HCT116 (cell line): ENCODE results near the gene SLC9A9. TPM values are rescaled to one million over a fixed set of nuclear protein-coding genes. Genes with fewer than 3 reads are reported as not detected.

Experiments
- ATAC-seq: fragments of 200-7000 bp; cut with Tn5 transposase; 2 replicates; pipeline ENCODE4 v1.9.1; 2020; ENCODE audit warnings: mild to moderate bottlenecking, moderate library complexity
- BruUV-seq: library from RNA; stranded (reverse); fragments of 400-500 nt; replicated peaks from 2 replicates; lab custom pipeline; 2021; lab: Mats Ljungman, UMichigan
- CTCF ChIA-PET: fragments of 300-600 bp; sonication (Branson Sonifier 250); formaldehyde crosslinking; loops from one replicate; lab custom pipeline; 2021; ENCODE audit warnings: antibody characterized with exemption; lab: Charles Lee
- POLR2A ChIA-PET: fragments of 300-600, 350-600 bp; sonication (Branson Sonifier 250); formaldehyde crosslinking; loops from one replicate; lab custom pipeline; 2021; ENCODE audit warnings: antibody characterized with exemption; lab: Charles Lee
- RAD21 ChIA-PET, 2 experiments: fragments of 300-600 bp; sonication (Branson Sonifier 250); formaldehyde crosslinking; loops; one replicate each; lab custom pipeline; 2023; ENCODE audit warnings: low total read pairs in 2 of 2; ENCODE audit not compliant: uncharacterized antibody in 2 of 2, unreplicated experiment in 2 of 2, low non-redundant PET in 1 of 2; lab: Charles Lee
- DNase-seq: peaks from one replicate; pipeline ENCODE4 v3.0.0-alpha.2; 2010; ENCODE audit warnings: low read depth, low spot score
- H2AFZ ChIP-seq: fragments of 200-600 bp; shearing (Covaris generic), sonication (generic); 2 replicates; pipeline ENCODE4 v1.6.1; 2017; ENCODE audit warnings: low read depth, mixed run types, mixed read lengths, antibody characterized with exemption, low read length; ENCODE audit not compliant: poor library complexity, severe bottlenecking
- H3K27ac ChIP-seq: 2 replicates; pipeline ENCODE4 v1.5.1; 2012; ENCODE audit warnings: low read depth, low read length
- H3K27me3 ChIP-seq: fragments of 200-600 bp; sonication (generic); 2 replicates; pipeline ENCODE4 v1.6.1; 2016; ENCODE audit warnings: mixed run types, low read length, mixed read lengths; ENCODE audit not compliant: insufficient read depth
- H3K36me3 ChIP-seq, 2 experiments: fragments of 200-500 bp in 1 of 2; fragments of 200-600 bp in 1 of 2; sonication (Bioruptor generic) in 1 of 2; sonication (generic) in 1 of 2; 2 replicates each; pipeline versions ENCODE4 v1.5.1 to v1.6.1; 2014 to 2016; ENCODE audit warnings: low read length in 2 of 2, inconsistent platforms in 1 of 2, mixed read lengths in 1 of 2, mixed run types in 1 of 2; ENCODE audit not compliant: insufficient read depth in 2 of 2, control insufficient read depth in 1 of 2
- H3K4me1 ChIP-seq, 2 experiments: fragments of 200-600 bp in 1 of 2; sonication (generic) in 1 of 2; 2 replicates each; pipeline versions ENCODE4 v1.5.1 to v1.6.1; 2012 to 2017; ENCODE audit warnings: low read length in 2 of 2, inconsistent platforms in 1 of 2, mild to moderate bottlenecking in 1 of 2, mixed read lengths in 1 of 2, mixed run types in 1 of 2, moderate library complexity in 1 of 2; ENCODE audit not compliant: insufficient read depth in 2 of 2, control insufficient read depth in 1 of 2
- H3K4me2 ChIP-seq: fragments of 200-600 bp; sonication (generic); 2 replicates; pipeline ENCODE4 v1.6.1; 2017; ENCODE audit warnings: mixed run types, low read length, mixed read lengths
- H3K4me3 ChIP-seq, 2 experiments: fragments of 200-600 bp in 1 of 2; sonication (generic) in 1 of 2; replicated peaks in 1 of 2; 2 replicates each; pipeline ENCODE4 v1.5.1; 2011 to 2016; ENCODE audit warnings: low read length in 2 of 2, control low read depth in 1 of 2, low read depth in 1 of 2, mild to moderate bottlenecking in 1 of 2, mixed read lengths in 1 of 2, mixed run types in 1 of 2
- H3K79me2 ChIP-seq: fragments of 200-600 bp; sonication (generic); 2 replicates; pipeline ENCODE4 v1.6.1; 2017; ENCODE audit warnings: mild to moderate bottlenecking, mixed run types, low read length, moderate library complexity, mixed read lengths; ENCODE audit not compliant: insufficient read depth
- H3K9ac ChIP-seq: fragments of 200-600 bp; sonication (generic); 2 replicates; pipeline ENCODE4 v1.6.1; 2016; ENCODE audit warnings: low read length, mixed read lengths
- H3K9me2 ChIP-seq: fragments of 200-600 bp; sonication (generic), shearing (Covaris generic); 2 replicates; pipeline ENCODE4 v1.6.1; 2017; ENCODE audit warnings: mixed run types, mild to moderate bottlenecking, moderate library complexity; ENCODE audit not compliant: insufficient read depth
- H3K9me3 ChIP-seq, 2 experiments: fragments of 200-500 bp in 1 of 2; fragments of 200-600 bp in 1 of 2; sonication (Bioruptor generic) in 1 of 2; sonication (generic) in 1 of 2; 2 replicates each; pipeline ENCODE4 v1.6.1; 2014 to 2017; ENCODE audit warnings: low read length in 2 of 2, mixed read lengths in 2 of 2, inconsistent platforms in 1 of 2, low read depth in 1 of 2, mild to moderate bottlenecking in 1 of 2, mixed run types in 1 of 2, moderate library complexity in 1 of 2; ENCODE audit not compliant: control insufficient read depth in 1 of 2, insufficient read depth in 1 of 2
- H4K20me1 ChIP-seq: fragments of 200-600 bp; sonication (generic), shearing (Covaris generic); 2 replicates; pipeline ENCODE4 v1.6.1; 2017; ENCODE audit warnings: mixed run types, mild to moderate bottlenecking, moderate library complexity; ENCODE audit not compliant: insufficient read depth
- ATF3 ChIP-seq: IDR thresholded peaks from 2 replicates; pipeline ENCODE4 v1.6.1; 2012
- CEBPB ChIP-seq: IDR thresholded peaks from 2 replicates; pipeline ENCODE4 v1.6.1; 2012; ENCODE audit warnings: low read depth
- CTCF ChIP-seq, 3 experiments: fragments of 200-600 bp in 1 of 3; sonication (generic) in 1 of 3; IDR thresholded peaks in 2 of 3; conservative IDR thresholded peaks in 1 of 3; 2 replicates each; pipeline ENCODE4 v1.5.1; 2012 to 2017; ENCODE audit warnings: low read depth in 2 of 3, low read length in 2 of 3, antibody characterized with exemption in 1 of 3, borderline replicate concordance in 1 of 3, control low read depth in 1 of 3, mild to moderate bottlenecking in 1 of 3, mixed read lengths in 1 of 3, mixed run types in 1 of 3, moderate library complexity in 1 of 3; ENCODE audit not compliant: insufficient read depth in 1 of 3
- ELF1 ChIP-seq: IDR thresholded peaks from 2 replicates; pipeline ENCODE4 v1.6.1; 2012; ENCODE audit warnings: low read depth, borderline replicate concordance
- EZH2 ChIP-seq: fragments of 200-600 bp; sonication (generic); IDR thresholded peaks from 2 replicates; pipeline ENCODE4 v1.6.1; 2017; ENCODE audit warnings: antibody characterized with exemption, mixed run types
- EZH2phosphoT487 ChIP-seq: fragments of 200-600 bp; IDR thresholded peaks from 2 replicates; pipeline ENCODE4 v1.6.1; 2018; ENCODE audit warnings: antibody characterized with exemption, borderline replicate concordance
- FOSL1 ChIP-seq: IDR thresholded peaks from 2 replicates; pipeline ENCODE4 v1.6.1; 2012; ENCODE audit warnings: low read depth
- JUND ChIP-seq: IDR thresholded peaks from 2 replicates; pipeline ENCODE4 v1.6.1; 2012
- POLR2A ChIP-seq: IDR thresholded peaks from 2 replicates; pipeline ENCODE4 v1.7.0; 2011; ENCODE audit warnings: borderline replicate concordance; ENCODE audit not compliant: insufficient read depth, insufficient read length; ENCODE audit errors: extremely low read depth
- POLR2AphosphoS5 ChIP-seq: IDR thresholded peaks from 2 replicates; pipeline ENCODE4 v1.6.1; 2011; ENCODE audit warnings: mild to moderate bottlenecking, low read depth, low read length, moderate library complexity
- RAD21 ChIP-seq: IDR thresholded peaks from 2 replicates; pipeline ENCODE4 v1.6.1; 2012; ENCODE audit warnings: low read depth, mild to moderate bottlenecking
- REST ChIP-seq: IDR thresholded peaks from 2 replicates; pipeline ENCODE4 v1.6.1; 2012; ENCODE audit warnings: low read depth
- SIN3A ChIP-seq: IDR thresholded peaks from 2 replicates; pipeline ENCODE4 v1.6.1; 2012; ENCODE audit warnings: low read depth
- SP1 ChIP-seq: IDR thresholded peaks from 2 replicates; pipeline ENCODE4 v1.6.1; 2012; ENCODE audit warnings: low read depth
- SRF ChIP-seq: IDR thresholded peaks from 2 replicates; pipeline ENCODE4 v1.6.1; 2012; ENCODE audit warnings: low read depth
- TCF7L2 ChIP-seq: IDR thresholded peaks from 2 replicates; pipeline ENCODE4 v1.7.0; 2011; ENCODE audit warnings: borderline replicate concordance, inconsistent platforms; ENCODE audit not compliant: insufficient read depth, insufficient read length; ENCODE audit errors: extremely low read depth
- YY1 ChIP-seq: IDR thresholded peaks from 2 replicates; pipeline ENCODE4 v1.6.1; 2011; ENCODE audit warnings: low read length, low read depth, moderate library complexity, mild to moderate bottlenecking; ENCODE audit not compliant: insufficient replicate concordance; ENCODE audit errors: extremely low read depth
- ZBTB33 ChIP-seq: IDR thresholded peaks from 2 replicates; pipeline ENCODE4 v1.6.1; 2011; ENCODE audit warnings: mild to moderate bottlenecking, low read length, moderate library complexity; ENCODE audit not compliant: insufficient replicate concordance; ENCODE audit errors: extremely low read depth
- ZFX ChIP-seq: fragments of 450-650 bp; IDR thresholded peaks from 2 replicates; pipeline ENCODE4 v1.6.1; 2017
- ZNF274 ChIP-seq: fragments of 200-500 bp; sonication (Bioruptor generic); IDR thresholded peaks from 2 replicates; pipeline ENCODE4 v1.6.1; 2014; ENCODE audit warnings: mild to moderate bottlenecking, low read depth, low read length, inconsistent platforms
- intact Hi-C: fragments of 100-400 bp; cut with micrococcal nuclease; formaldehyde crosslinking; loops from 2 replicates; pipeline ENCODE4 v1.10.0; 2022
- total RNA-seq: library from RNA; stranded (reverse); gene quantifications from one replicate; pipeline ENCODE4 v1.2.1, GENCODE V29; 2021; ENCODE audit not compliant: unreplicated experiment

The SLC9A9 gene
- total RNA-seq, 1 experiment from 2014 or later = 0.20 TPM

GRCh38 chr3:143383421-143383820 lies 464.8 kb downstream of the SLC9A9 start:
- Histone ChIP-seq H3K4me1 (no peaks in the 10 kb centered on the region), H4K20me1 (no peaks in the 10 kb centered on the region), H3K4me3 (no peak overlapping the region), H3K4me2 (no peak overlapping the region), H2AFZ (no peak overlapping the region), H3K9me2 (no peaks in the 10 kb centered on the region), H3K27ac (no peak overlapping the region), H3K36me3 (no peaks in the 10 kb centered on the region), H3K9ac (no peak overlapping the region), H3K79me2 (no peaks in the 10 kb centered on the region), H3K27me3 (peaks cover 3% of the 10 kb centered on the region; the same call in 1 of the 2 replicates), H3K9me3 (no peaks in the 10 kb centered on the region)
- RAD21 ChIA-PET = no interaction called here
- DNase-seq (no peak), ATAC-seq (no peak)
- CTCF ChIA-PET = no interaction called here
- POLR2A ChIA-PET = no interaction called here
- intact Hi-C loops = no loop called here
- TF ChIP-seq ZFX (no peak), SIN3A (no peak), ZBTB33 (no peak), ATF3 (no peak), ZNF274 (no peak), POLR2AphosphoS5 (no peak), JUND (no peak), CTCF (IDR thresholded peaks at IDR 0.05 in 2 of 3, conservative IDR thresholded peaks at IDR 0.05 in 1 of 3; ENCODE audit: borderline replicate concordance in 1 of 3, insufficient read depth in 1 of 3, low read depth in 2 of 3, low read length in 2 of 3) (no peak), CEBPB (no peak), TCF7L2 (no peak), FOSL1 (no peak), YY1 (no peak), RAD21 (no peak), REST (no peak), ELF1 (no peak), SP1 (no peak), POLR2A (no peak), EZH2 (no peak), EZH2phosphoT487 (no peak), SRF (no peak)
- no TSS peak for BruUV-seq
